H1 (cell line): ENCODE results near the gene MIGA1. TPM values are rescaled to one million over a fixed set of nuclear protein-coding genes. Genes with fewer than 3 reads are reported as not detected.
"Not testable (repeated sequence)": the region's sequence is repeated elsewhere in the genome, so short reads cannot be mapped to it uniquely, and the experiment has no call there.

ENCODE experiments used
- CTCF ChIA-PET: fragments of 300-600 bp; sonication (Branson Sonifier 250); formaldehyde crosslinking; loops from one replicate; lab custom pipeline; 2021; ENCODE audit not compliant: partially characterized antibody; lab: Charles Lee
- POLR2A ChIA-PET: fragments of 300-600 bp; sonication (Branson Sonifier 250); formaldehyde crosslinking; loops from one replicate; lab custom pipeline; 2021; ENCODE audit warnings: inconsistent platforms; ENCODE audit not compliant: partially characterized antibody; lab: Charles Lee
- DNase-seq, 2 experiments: peaks; one replicate each; pipeline versions ENCODE4 v3.0.0 to v3.0.0-alpha.2; 2010 to 2022; ENCODE audit warnings: low spot score in 2 of 2, low read depth in 1 of 2, mixed read lengths in 1 of 2
- FAIRE-seq: peaks from 2 replicates; lab custom pipeline; 2011; peaks lifted over from hg19 to GRCh38; lab: Jason Lieb, UNC
- H2AFZ ChIP-seq: 2 replicates; pipeline ENCODE4 v1.8.1; 2012; ENCODE audit warnings: low read length, inconsistent platforms
- H2AK5ac ChIP-seq: 2 replicates; pipeline ENCODE4 v1.6.1; 2013; ENCODE audit warnings: low read depth, low read length
- H2BK120ac ChIP-seq: replicated peaks from 2 replicates; pipeline ENCODE3; 2013; ENCODE audit warnings: low read depth, low read length, inconsistent platforms
- H2BK12ac ChIP-seq: 2 replicates; pipeline ENCODE4 v1.6.1; 2013; ENCODE audit warnings: low read depth, low read length
- H2BK15ac ChIP-seq: 2 replicates; pipeline ENCODE4 v1.6.1; 2013; ENCODE audit warnings: low read length
- H2BK20ac ChIP-seq: 2 replicates; pipeline ENCODE4 v1.6.1; 2013; ENCODE audit warnings: low read length
- H2BK5ac ChIP-seq: 2 replicates; pipeline ENCODE4 v1.6.1; 2013; ENCODE audit warnings: low read depth, low read length
- H3K14ac ChIP-seq: 2 replicates; pipeline ENCODE4 v1.6.1; 2013; ENCODE audit warnings: inconsistent platforms; ENCODE audit not compliant: insufficient read length
- H3K18ac ChIP-seq: 2 replicates; pipeline ENCODE4 v1.6.1; 2013; ENCODE audit warnings: low read length; ENCODE audit errors: extremely low read depth
- H3K23ac ChIP-seq: 2 replicates; pipeline ENCODE4 v1.6.1; 2013; ENCODE audit warnings: inconsistent platforms; ENCODE audit not compliant: insufficient read length
- H3K23me2 ChIP-seq: 2 replicates; pipeline ENCODE4 v1.6.1; 2013; ENCODE audit warnings: low read depth, low read length
- H3K27ac ChIP-seq: 2 replicates; pipeline ENCODE4 v1.6.1; 2011; ENCODE audit warnings: low read depth, low read length, inconsistent platforms
- H3K27me3 ChIP-seq, 4 experiments: replicated peaks in 1 of 4; 1 replicate in 1 of 4; 2 replicates in 3 of 4; pipeline versions ENCODE4 v1.6.1 to v1.8.1; 2011 to 2013; ENCODE audit warnings: low read length in 3 of 4, mild to moderate bottlenecking in 3 of 4, inconsistent platforms in 2 of 4, mixed read lengths in 2 of 4, moderate library complexity in 1 of 4; ENCODE audit not compliant: control insufficient read depth in 3 of 4, insufficient read depth in 3 of 4; ENCODE audit errors: extremely low read depth in 1 of 4
- H3K36me3 ChIP-seq, 4 experiments: 2 replicates each; pipeline versions ENCODE4 v1.6.1 to v1.8.1; 2011 to 2013; ENCODE audit warnings: mild to moderate bottlenecking in 4 of 4, low read length in 3 of 4, moderate library complexity in 2 of 4, control low read depth in 1 of 4, inconsistent platforms in 1 of 4; ENCODE audit not compliant: insufficient read depth in 4 of 4, control insufficient read depth in 2 of 4
- H3K4ac ChIP-seq: replicated peaks from 2 replicates; pipeline ENCODE3; 2013; ENCODE audit warnings: low read length, low read depth, mixed read lengths, inconsistent platforms; ENCODE audit not compliant: insufficient read length
- H3K4me1 ChIP-seq, 4 experiments: replicated peaks in 1 of 4; 1 replicate in 1 of 4; 2 replicates in 3 of 4; pipeline versions ENCODE4 v1.6.1 to v1.8.1; 2011 to 2013; ENCODE audit warnings: low read length in 3 of 4, inconsistent platforms in 2 of 4, mixed read lengths in 1 of 4; ENCODE audit not compliant: insufficient read depth in 4 of 4, control insufficient read depth in 3 of 4
- H3K4me2 ChIP-seq, 2 experiments: 2 replicates each; pipeline versions ENCODE4 v1.6.1 to v1.8.1; 2011 to 2013; ENCODE audit warnings: low read depth in 2 of 2, low read length in 2 of 2, control low read depth in 1 of 2, inconsistent platforms in 1 of 2, mild to moderate bottlenecking in 1 of 2; ENCODE audit not compliant: insufficient read depth in 1 of 2
- H3K4me3 ChIP-seq, 4 experiments: fragments of 200-600, 300-600 bp in 1 of 4; sonication (generic), shearing (Covaris generic), sonication (Bioruptor Twin) in 1 of 4; 2 replicates each; pipeline versions ENCODE4 v1.5.1 to v1.8.1; 2011 to 2016; ENCODE audit warnings: low read length in 4 of 4, low read depth in 3 of 4, control low read depth in 2 of 4, inconsistent platforms in 2 of 4, mild to moderate bottlenecking in 2 of 4, mixed read lengths in 1 of 4, moderate library complexity in 1 of 4; ENCODE audit not compliant: insufficient read depth in 2 of 4; ENCODE audit errors: extremely low read depth in 1 of 4
- H3K56ac ChIP-seq: replicated peaks from 2 replicates; pipeline ENCODE3; 2013; ENCODE audit warnings: low read depth, mild to moderate bottlenecking, mixed read lengths, low read length, inconsistent platforms; ENCODE audit not compliant: insufficient read length
- H3K79me1 ChIP-seq: 2 replicates; pipeline ENCODE4 v1.6.1; 2013; ENCODE audit warnings: low read depth, low read length, control low read depth
- H3K79me2 ChIP-seq, 2 experiments: 2 replicates each; pipeline versions ENCODE4 v1.6.1 to v1.8.1; 2012 to 2013; ENCODE audit warnings: low read length in 2 of 2, mild to moderate bottlenecking in 2 of 2, inconsistent platforms in 1 of 2; ENCODE audit not compliant: insufficient read depth in 2 of 2, control insufficient read depth in 1 of 2
- H3K9ac ChIP-seq, 4 experiments: replicated peaks in 1 of 4; 1 replicate in 1 of 4; 2 replicates in 3 of 4; pipeline versions ENCODE4 v1.6.1 to v1.8.1; 2011 to 2013; ENCODE audit warnings: low read depth in 3 of 4, low read length in 3 of 4, control low read depth in 2 of 4, mild to moderate bottlenecking in 2 of 4, moderate library complexity in 2 of 4, inconsistent platforms in 1 of 4; ENCODE audit errors: extremely low read depth in 1 of 4
- H3K9me3 ChIP-seq, 2 experiments: 2 replicates each; pipeline versions ENCODE4 v1.6.1 to v1.8.1; 2012 to 2013; ENCODE audit warnings: mild to moderate bottlenecking in 2 of 2, moderate library complexity in 2 of 2, control low read depth in 1 of 2, inconsistent platforms in 1 of 2, low read depth in 1 of 2, low read length in 1 of 2, mixed read lengths in 1 of 2; ENCODE audit not compliant: insufficient read depth in 2 of 2
- H4K20me1 ChIP-seq, 2 experiments: replicated peaks in 1 of 2; 2 replicates each; pipeline versions ENCODE3 to v1.8.1; 2011 to 2013; ENCODE audit warnings: inconsistent platforms in 2 of 2, low read length in 2 of 2, mild to moderate bottlenecking in 1 of 2; ENCODE audit not compliant: insufficient read depth in 2 of 2, control insufficient read depth in 1 of 2
- H4K5ac ChIP-seq: 2 replicates; pipeline ENCODE4 v1.6.1; 2013; ENCODE audit warnings: low read length, low read depth, mixed read lengths, inconsistent platforms; ENCODE audit not compliant: insufficient read length
- H4K8ac ChIP-seq: 2 replicates; pipeline ENCODE4 v1.8.0; 2013; ENCODE audit warnings: mild to moderate bottlenecking, moderate library complexity, low read length, inconsistent platforms; ENCODE audit not compliant: insufficient read depth; ENCODE audit errors: extremely low read depth
- H4K91ac ChIP-seq: replicated peaks from 2 replicates; pipeline ENCODE3; 2013; ENCODE audit warnings: low read length, mixed read lengths, inconsistent platforms; ENCODE audit not compliant: insufficient read length
- WGBS, 2 experiments: shearing (Covaris generic) in 1 of 2; methylation state at CpG; one replicate each; pipeline versions ENCODE4 v1.1.6 to v1.1.7; 2013 to 2015; ENCODE audit warnings: low lambda C conversion rate in 2 of 2, mixed read lengths in 2 of 2, inconsistent platforms in 1 of 2, low coverage in 1 of 2, missing lambda C conversion rate in 1 of 2; ENCODE audit not compliant: insufficient replicate concordance in 2 of 2, insufficient coverage in 1 of 2, insufficient read length in 1 of 2; ENCODE audit errors: extremely low coverage in 1 of 2, missing lambda C conversion rate in 1 of 2; 5-methylcytosine and 5-hydroxymethylcytosine counted together
- polyA plus RNA-seq, 7 experiments: library from polyadenylated mRNA; depleted of rRNA in 3 of 7; stranded (reverse) in 5 of 7; unstranded in 2 of 7; fragments of >200 nt in 5 of 7; fragments of 200-250 nt in 2 of 7; gene quantifications; 1 replicate in 5 of 7; 2 replicates in 1 of 7; 4 replicates in 1 of 7; pipeline versions ENCODE4 v1.2.1 to v1.2.3, GENCODE V29; 2011 to 2013; ENCODE audit warnings: missing spikeins in 2 of 7, mixed read lengths in 2 of 7
- total RNA-seq: library from RNA; stranded (reverse); fragmentation: NEBNext Ultra II Directional; extraction: Animal tissue kit (Norgen Biotek cat#: 25700); gene quantifications from 2 replicates; pipeline ENCODE4 v1.2.1, GENCODE V29; 2021

The MIGA1 gene
- total and polyA plus RNA-seq, 2 of the 8 experiments (the other 6 are each of a cell fraction or from before 2014, with no cell fraction given): 0.95 to 7.0 TPM

DNA sequence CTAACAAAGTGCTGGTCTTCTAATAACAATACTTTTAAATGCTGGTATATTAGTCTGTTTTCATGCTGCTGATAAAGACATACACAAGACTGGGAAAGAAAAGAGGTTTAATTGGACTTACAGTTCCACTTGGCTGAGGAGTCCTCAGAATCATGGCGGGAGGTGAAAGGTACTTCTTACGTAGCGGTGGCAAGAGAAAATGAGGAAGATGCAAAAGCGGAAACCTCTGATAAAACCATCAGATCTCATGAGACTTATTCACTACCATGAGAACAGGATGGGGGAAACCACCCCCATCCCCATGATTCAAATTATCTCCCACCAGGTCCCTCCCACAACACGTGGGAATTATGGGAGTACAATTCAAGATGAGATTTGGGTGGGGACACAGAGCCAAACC lies 139.5 kb downstream of the MIGA1 start:
- H4K91ac ChIP-seq, H2BK15ac ChIP-seq, H4K8ac ChIP-seq, H3K23me2 ChIP-seq, H2AFZ ChIP-seq, H2BK20ac ChIP-seq, H3K14ac ChIP-seq, H4K20me1 ChIP-seq, H3K79me1 ChIP-seq, H3K4me3 ChIP-seq, H3K27ac ChIP-seq, POLR2A ChIA-PET, FAIRE-seq, CTCF ChIA-PET, H2AK5ac ChIP-seq, H3K27me3 ChIP-seq, H3K9me3 ChIP-seq, DNase-seq, H3K36me3 ChIP-seq, H2BK5ac ChIP-seq, H3K18ac ChIP-seq, H2BK120ac ChIP-seq, H3K23ac ChIP-seq, H3K4me1 ChIP-seq, H2BK12ac ChIP-seq, H3K56ac ChIP-seq, H4K5ac ChIP-seq, H3K4me2 ChIP-seq, H3K9ac ChIP-seq, H3K4ac ChIP-seq, H3K79me2 ChIP-seq: not testable (repeated sequence)
- WGBS, 2 experiments: 93% methylated on average over 5 of the region's 5 CpGs; no CpG with 5 or more reads in 1 of the 2 experiments
